ENCODE measurements around the gene NINJ1.

The NINJ1 gene

GRCh38 chr9:93134015-93134739, at the start of gene NINJ1:
Gene NINJ1, minus strand, starts transcription at chr9:93134251. Its CDS starts 34 bp downstream, at chr9:93134217.
- DNase-seq (ENCODE audit: low read depth in 1 of 2, low spot score in 1 of 2) = peak; percentile 79 to 82

- DNase-seq (ENCODE audit: low read depth in 1 of 2, low spot score in 1 of 2) = no peak
Observed at GRCh38 chr9:93183131-93183662, 49.1 kb upstream of the NINJ1 start.

- no peak for DNase-seq (ENCODE audit: low read depth in 1 of 2, low spot score in 1 of 2)
Observed at GRCh38 chr9:93182572-93182971, 48.5 kb upstream of the NINJ1 start.

GRCh38 chr9:93181672-93182435, 47.8 kb upstream of the NINJ1 start:
- no peak for DNase-seq (ENCODE audit: low read depth in 1 of 2, low spot score in 1 of 2)

- no peak for DNase-seq (ENCODE audit: low read depth in 1 of 2, low spot score in 1 of 2)
Observed at GRCh38 chr9:93180938-93181337, 46.9 kb upstream of the NINJ1 start.

- no peak for DNase-seq (ENCODE audit: low read depth in 1 of 2, low spot score in 1 of 2)
Observed at GRCh38 chr9:93178851-93179786, 45.1 kb upstream of the NINJ1 start.

- DNase-seq (ENCODE audit: low read depth in 1 of 2, low spot score in 1 of 2) = no peak
Observed at GRCh38 chr9:93177676-93178075, 43.6 kb upstream of the NINJ1 start.

- no peak for DNase-seq (ENCODE audit: low read depth in 1 of 2, low spot score in 1 of 2)
Observed at GRCh38 chr9:93174976-93175375, 40.9 kb upstream of the NINJ1 start.

GRCh38 chr9:93173365-93174051, 39.5 kb upstream of the NINJ1 start:
- no peak for DNase-seq (ENCODE audit: low read depth in 1 of 2, low spot score in 1 of 2)

- no peak for DNase-seq (ENCODE audit: low read depth in 1 of 2, low spot score in 1 of 2)
Observed at GRCh38 chr9:93172666-93173364, 38.8 kb upstream of the NINJ1 start.

GRCh38 chr9:93171261-93171990, 37.4 kb upstream of the NINJ1 start:
- no peak for DNase-seq (ENCODE audit: low read depth in 1 of 2, low spot score in 1 of 2)

- no peak for DNase-seq (ENCODE audit: low read depth in 1 of 2, low spot score in 1 of 2)
Observed at GRCh38 chr9:93170571-93170970, 36.5 kb upstream of the NINJ1 start.

GRCh38 chr9:93169444-93169843, 35.4 kb upstream of the NINJ1 start:
- DNase-seq (ENCODE audit: low read depth in 1 of 2, low spot score in 1 of 2) = no peak

GRCh38 chr9:93168581-93168980, 34.5 kb upstream of the NINJ1 start:
- DNase-seq (ENCODE audit: low read depth in 1 of 2, low spot score in 1 of 2) = no peak

GRCh38 chr9:93167838-93168237, 33.8 kb upstream of the NINJ1 start:
- DNase-seq (ENCODE audit: low read depth in 1 of 2, low spot score in 1 of 2) = no peak

- no peak for DNase-seq (ENCODE audit: low read depth in 1 of 2, low spot score in 1 of 2)
Observed at GRCh38 chr9:93167185-93167584, 33.1 kb upstream of the NINJ1 start.

GRCh38 chr9:93166699-93167098, 32.6 kb upstream of the NINJ1 start:
- DNase-seq (ENCODE audit: low read depth in 1 of 2, low spot score in 1 of 2) = no peak

GRCh38 chr9:93164085-93164484, 30.0 kb upstream of the NINJ1 start:
- no peak for DNase-seq (ENCODE audit: low read depth in 1 of 2, low spot score in 1 of 2)

GRCh38 chr9:93161786-93162562, 27.9 kb upstream of the NINJ1 start:
- DNase-seq (ENCODE audit: low read depth in 1 of 2, low spot score in 1 of 2) = no peak
